IMR-90 (cell line): ENCODE measurements around the gene DEUP1. TPM values are rescaled to one million over a fixed set of nuclear protein-coding genes. Genes with fewer than 3 reads are reported as not detected.

Experiments used
- ATAC-seq: fragments of 200-7000 bp; cut with Tn5 transposase; 2 replicates; pipeline ENCODE4 v1.9.1; 2020; ENCODE audit warnings: low read depth, mild to moderate bottlenecking, moderate library complexity
- BruUV-seq: library from RNA; stranded (reverse); fragments of 400-500 nt; replicated peaks from 2 replicates; lab custom pipeline; 2021; lab: Mats Ljungman, UMichigan
- CTCF ChIA-PET: fragments of 300-600 bp; formaldehyde crosslinking; extraction: SDS; loops from one replicate; lab custom pipeline; 2021; ENCODE audit warnings: antibody characterized with exemption; lab: Yijun Ruan, JAX
- POLR2A ChIA-PET: fragments of 300-600 bp; sonication (Branson Sonifier 250); formaldehyde crosslinking; loops from one replicate; lab custom pipeline; 2022; ENCODE audit warnings: antibody characterized with exemption; ENCODE audit not compliant: unreplicated experiment; lab: Charles Lee
- DNase-seq: peaks from one replicate; pipeline ENCODE4 v3.0.0; 2013
- H2AFZ ChIP-seq: replicated peaks from 2 replicates; pipeline ENCODE3; 2013; ENCODE audit warnings: low read length, mild to moderate bottlenecking; ENCODE audit not compliant: poor library complexity
- H2AK5ac ChIP-seq: 2 replicates; pipeline ENCODE4 v1.6.1; 2013; ENCODE audit warnings: low read depth, low read length, inconsistent platforms
- H2AK9ac ChIP-seq: replicated peaks from 2 replicates; pipeline ENCODE3; 2013; ENCODE audit warnings: mild to moderate bottlenecking, low read depth, low read length, moderate library complexity; ENCODE audit not compliant: poor library complexity
- H2BK120ac ChIP-seq: 2 replicates; pipeline ENCODE4 v1.6.1; 2013; ENCODE audit warnings: low read depth, low read length, inconsistent platforms
- H2BK15ac ChIP-seq: 3 replicates; pipeline ENCODE4 v1.6.1; 2013; ENCODE audit warnings: low read depth, low read length, inconsistent platforms
- H2BK20ac ChIP-seq: 2 replicates; pipeline ENCODE4 v1.6.1; 2013; ENCODE audit warnings: low read depth, mild to moderate bottlenecking, inconsistent platforms, low read length, moderate library complexity
- H2BK5ac ChIP-seq: 2 replicates; pipeline ENCODE4 v1.6.1; 2013; ENCODE audit warnings: mild to moderate bottlenecking, low read depth, low read length, inconsistent platforms; ENCODE audit not compliant: poor library complexity, severe bottlenecking
- H3K14ac ChIP-seq: replicated peaks from 2 replicates; pipeline ENCODE4 v1.6.1; 2013; ENCODE audit warnings: low read depth, low read length, inconsistent platforms
- H3K18ac ChIP-seq: 2 replicates; pipeline ENCODE4 v1.6.1; 2013; ENCODE audit warnings: low read depth, low read length, control low read depth
- H3K23ac ChIP-seq: 2 replicates; pipeline ENCODE4 v1.6.1; 2013; ENCODE audit warnings: low read depth, low read length, inconsistent platforms
- H3K27ac ChIP-seq: 2 replicates; pipeline ENCODE4 v1.5.1; 2013; ENCODE audit warnings: mild to moderate bottlenecking, control low read depth, low read length; ENCODE audit not compliant: insufficient read depth
- H3K27me3 ChIP-seq: 2 replicates; pipeline ENCODE4 v1.6.1; 2013; ENCODE audit warnings: low read length; ENCODE audit not compliant: control insufficient read depth, insufficient read depth
- H3K36me3 ChIP-seq: 2 replicates; pipeline ENCODE4 v1.6.1; 2013; ENCODE audit warnings: low read length, mixed read lengths; ENCODE audit not compliant: control insufficient read depth, insufficient read depth
- H3K4ac ChIP-seq: 2 replicates; pipeline ENCODE4 v1.6.1; 2013; ENCODE audit warnings: low read depth, low read length, inconsistent platforms
- H3K4me1 ChIP-seq: 2 replicates; pipeline ENCODE4 v1.6.1; 2013; ENCODE audit warnings: low read length, mixed read lengths; ENCODE audit not compliant: control insufficient read depth, insufficient read depth
- H3K4me2 ChIP-seq: 2 replicates; pipeline ENCODE4 v1.6.1; 2013; ENCODE audit warnings: low read depth, mild to moderate bottlenecking, control low read depth, low read length, moderate library complexity
- H3K4me3 ChIP-seq: 2 replicates; pipeline ENCODE4 v1.5.1; 2013; ENCODE audit warnings: low read depth, mild to moderate bottlenecking, control low read depth, low read length, moderate library complexity; ENCODE audit not compliant: insufficient read depth
- H3K56ac ChIP-seq: 2 replicates; pipeline ENCODE4 v1.6.1; 2013; ENCODE audit warnings: low read length, inconsistent platforms; ENCODE audit not compliant: insufficient read depth; ENCODE audit errors: extremely low read depth
- H3K79me1 ChIP-seq, 2 experiments: 2 replicates each; pipeline ENCODE4 v1.6.1; 2013; ENCODE audit warnings: low read length in 2 of 2, inconsistent platforms in 1 of 2, low read depth in 1 of 2
- H3K9ac ChIP-seq: 2 replicates; pipeline ENCODE4 v1.6.1; 2013; ENCODE audit warnings: low read depth, low read length, control low read depth
- H3K9me1 ChIP-seq: 2 replicates; pipeline ENCODE4 v1.6.1; 2013; ENCODE audit warnings: low read length, inconsistent platforms; ENCODE audit not compliant: insufficient read depth
- H3K9me3 ChIP-seq: 2 replicates; pipeline ENCODE4 v1.6.1; 2013; ENCODE audit warnings: low read length; ENCODE audit not compliant: control insufficient read depth, insufficient read depth
- H4K20me1 ChIP-seq: 2 replicates; pipeline ENCODE4 v1.6.1; 2013; ENCODE audit warnings: low read length, inconsistent platforms; ENCODE audit not compliant: insufficient read depth
- H4K5ac ChIP-seq: 2 replicates; pipeline ENCODE4 v1.6.1; 2013; ENCODE audit warnings: mild to moderate bottlenecking, low read depth, low read length, control low read depth
- H4K8ac ChIP-seq, 2 experiments: 2 replicates each; pipeline ENCODE4 v1.6.1; 2013; ENCODE audit warnings: low read depth in 2 of 2, low read length in 2 of 2, control low read depth in 1 of 2, inconsistent platforms in 1 of 2
- H4K91ac ChIP-seq: 2 replicates; pipeline ENCODE4 v1.6.1; 2013; ENCODE audit warnings: low read depth, low read length, inconsistent platforms; ENCODE audit not compliant: insufficient read depth
- CEBPB ChIP-seq: IDR thresholded peaks from 2 replicates; pipeline ENCODE4 v1.6.1; 2012; ENCODE audit warnings: low read depth, low read length, improper control_type of control experiment
- MXI1 ChIP-seq: IDR thresholded peaks from 2 replicates; pipeline ENCODE4 v1.6.1; 2012; ENCODE audit warnings: low read depth, mild to moderate bottlenecking, low read length, moderate library complexity, borderline replicate concordance
- RCOR1 ChIP-seq: IDR thresholded peaks from 2 replicates; pipeline ENCODE4 v1.6.1; 2012; ENCODE audit warnings: mild to moderate bottlenecking, low read length, improper control_type of control experiment; ENCODE audit not compliant: insufficient replicate concordance
- SMC3 ChIP-seq: fragments of 150-350 bp; IDR thresholded peaks from 2 replicates; pipeline ENCODE4 v1.6.1; 2016; ENCODE audit warnings: low read depth, mild to moderate bottlenecking, antibody characterized with exemption, low read length, moderate library complexity
- WGBS, 2 experiments: methylation state at CpG; one replicate each; pipeline versions ENCODE4 v1.1.5 to v1.1.7; 2013; ENCODE audit warnings: missing lambda C conversion rate in 2 of 2; ENCODE audit not compliant: insufficient read length in 1 of 2; ENCODE audit errors: extremely low coverage in 2 of 2; 5-methylcytosine and 5-hydroxymethylcytosine counted together
- dilution Hi-C: fragments of 300-500 bp; cut with HindIII; formaldehyde crosslinking; loops from one replicate; pipeline ENCODE4 v1.14.3; 2018; ENCODE audit warnings: low sequenced_read_pairs; ENCODE audit not compliant: unreplicated experiment
- in situ Hi-C: fragments of 300-500 bp; cut with MboI; formaldehyde crosslinking; loops from 3 replicates; pipeline ENCODE4 v1.14.3; 2019; ENCODE audit warnings: low sequenced_read_pairs, inconsistent platforms, mixed read lengths
- intact Hi-C: fragments of 100-400 bp; cut with micrococcal nuclease; formaldehyde crosslinking; loops from 2 replicates; pipeline ENCODE4 v1.10.0; 2022
- polyA plus RNA-seq, 3 experiments: library from polyadenylated mRNA; depleted of rRNA; stranded (reverse); fragments of >200 nt; gene quantifications; 2 replicates each; pipeline ENCODE4 v1.2.3, GENCODE V29; 2012; ENCODE audit warnings: low replicate concordance in 1 of 3
- total RNA-seq: library from RNA; depleted of rRNA; stranded (reverse); fragments of >200 nt; gene quantifications from 2 replicates; pipeline ENCODE4 v1.2.3, GENCODE V29; 2012
- TF ChIP-seq, protein P1 (sequence below): conservative IDR thresholded peaks from 2 replicates; pipeline ENCODE4 v1.5.1; 2012; ENCODE audit warnings: mild to moderate bottlenecking, low read depth, low read length, improper control_type of control experiment

Gene DEUP1
- total and polyA plus RNA-seq, 2 of the 4 experiments (the other 2 are of a cell fraction) = not detected

GRCh38 chr11:93478841-93479240 is 148.3 kb downstream of the DEUP1 start:
- DNase-seq = no peak
- Histone ChIP-seq H3K4me3 (no peak overlapping the region), H3K4me1 (peaks cover 6% of the 10 kb centered on the region), H3K18ac (no peak overlapping the region), H3K9me1 (peaks cover 7% of the 10 kb centered on the region; the same call in 1 of the 2 replicates), H4K20me1 (no peaks in the 10 kb centered on the region; the same call in none of the 2 replicates), H4K8ac (no peak overlapping the region), H2BK15ac (no peak overlapping the region), H2BK120ac (no peak overlapping the region), H3K27me3 (no peaks in the 10 kb centered on the region), H2BK20ac (no peak overlapping the region), H3K9me3 (no peaks in the 10 kb centered on the region; the same call in 1 of the 2 replicates), H2AFZ (no peak overlapping the region), H3K36me3 (no peaks in the 10 kb centered on the region), H4K5ac (no peak overlapping the region), H3K79me1 (no peaks in the 10 kb centered on the region), H3K56ac (no peak overlapping the region), H4K91ac (no peak overlapping the region), H2AK9ac (no peak overlapping the region), H3K14ac (no peak overlapping the region), H2BK5ac (no peak overlapping the region), H3K27ac (no peak overlapping the region), H3K23ac (no peak overlapping the region), H3K9ac (no peak overlapping the region), H2AK5ac (no peak overlapping the region), H3K4me2 (no peak overlapping the region), H3K4ac (no peak overlapping the region)
- ChIA-PET CTCF (no interaction called here), POLR2A (no interaction called here)
- dilution Hi-C loops = no loop called here
- BruUV-seq = no TSS peak
- TF ChIP-seq CEBPB (no peak), MXI1 (no peak), RCOR1 (no peak), SMC3 (no peak)
- TF ChIP-seq, protein P1, sequence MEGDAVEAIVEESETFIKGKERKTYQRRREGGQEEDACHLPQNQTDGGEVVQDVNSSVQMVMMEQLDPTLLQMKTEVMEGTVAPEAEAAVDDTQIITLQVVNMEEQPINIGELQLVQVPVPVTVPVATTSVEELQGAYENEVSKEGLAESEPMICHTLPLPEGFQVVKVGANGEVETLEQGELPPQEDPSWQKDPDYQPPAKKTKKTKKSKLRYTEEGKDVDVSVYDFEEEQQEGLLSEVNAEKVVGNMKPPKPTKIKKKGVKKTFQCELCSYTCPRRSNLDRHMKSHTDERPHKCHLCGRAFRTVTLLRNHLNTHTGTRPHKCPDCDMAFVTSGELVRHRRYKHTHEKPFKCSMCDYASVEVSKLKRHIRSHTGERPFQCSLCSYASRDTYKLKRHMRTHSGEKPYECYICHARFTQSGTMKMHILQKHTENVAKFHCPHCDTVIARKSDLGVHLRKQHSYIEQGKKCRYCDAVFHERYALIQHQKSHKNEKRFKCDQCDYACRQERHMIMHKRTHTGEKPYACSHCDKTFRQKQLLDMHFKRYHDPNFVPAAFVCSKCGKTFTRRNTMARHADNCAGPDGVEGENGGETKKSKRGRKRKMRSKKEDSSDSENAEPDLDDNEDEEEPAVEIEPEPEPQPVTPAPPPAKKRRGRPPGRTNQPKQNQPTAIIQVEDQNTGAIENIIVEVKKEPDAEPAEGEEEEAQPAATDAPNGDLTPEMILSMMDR = no peak
- in situ Hi-C loops = no loop called here
- no peak for ATAC-seq
- 96% methylated on average over 13 of the region's 19 CpGs; no CpG with 5 or more reads in 1 of the 2 experiments for whole genome bisulfite sequencing, 2 experiments
- intact Hi-C loops = no loop called here
